ENCODE results near the gene KLF4.

KLF4 gene

DNA sequence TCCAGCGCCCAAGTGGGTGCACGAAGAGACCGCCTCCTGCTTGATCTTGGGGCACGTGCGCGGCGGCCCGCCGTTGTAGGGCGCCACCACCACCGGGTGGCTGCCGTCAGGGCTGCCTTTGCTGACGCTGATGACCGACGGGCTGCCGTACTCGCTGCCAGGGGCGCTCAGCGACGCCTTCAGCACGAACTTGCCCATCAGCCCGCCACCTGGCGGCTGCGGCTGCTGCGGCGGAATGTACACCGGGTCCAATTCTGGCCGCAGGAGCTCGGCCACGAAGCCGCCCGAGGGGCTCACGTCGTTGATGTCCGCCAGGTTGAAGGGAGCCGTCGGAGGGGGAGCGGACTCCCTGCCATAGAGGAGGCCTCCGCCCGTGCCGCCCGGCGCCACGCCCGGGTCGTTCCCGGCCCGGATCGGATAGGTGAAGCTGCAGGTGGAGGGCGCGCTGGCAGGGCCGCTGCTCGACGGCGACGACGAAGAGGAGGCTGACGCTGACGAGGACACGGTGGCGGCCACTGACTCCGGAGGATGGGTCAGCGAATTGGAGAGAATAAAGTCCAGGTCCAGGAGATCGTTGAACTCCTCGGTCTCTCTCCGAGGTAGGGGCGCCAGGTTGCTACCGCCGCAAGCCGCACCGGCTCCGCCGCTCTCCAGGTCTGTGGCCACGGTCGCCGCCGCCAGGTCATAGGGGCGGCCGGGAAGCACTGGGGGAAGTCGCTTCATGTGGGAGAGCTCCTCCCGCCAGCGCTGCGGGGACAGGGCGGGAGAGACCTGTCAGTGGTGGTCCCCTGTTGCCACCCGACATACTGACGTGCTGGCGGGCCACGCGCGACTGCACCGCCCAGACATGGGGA lies 1.8 kb downstream of the KLF4 start:
- peak; percentile 23 for DNase-seq (ENCODE audit: low read depth)

DNA sequence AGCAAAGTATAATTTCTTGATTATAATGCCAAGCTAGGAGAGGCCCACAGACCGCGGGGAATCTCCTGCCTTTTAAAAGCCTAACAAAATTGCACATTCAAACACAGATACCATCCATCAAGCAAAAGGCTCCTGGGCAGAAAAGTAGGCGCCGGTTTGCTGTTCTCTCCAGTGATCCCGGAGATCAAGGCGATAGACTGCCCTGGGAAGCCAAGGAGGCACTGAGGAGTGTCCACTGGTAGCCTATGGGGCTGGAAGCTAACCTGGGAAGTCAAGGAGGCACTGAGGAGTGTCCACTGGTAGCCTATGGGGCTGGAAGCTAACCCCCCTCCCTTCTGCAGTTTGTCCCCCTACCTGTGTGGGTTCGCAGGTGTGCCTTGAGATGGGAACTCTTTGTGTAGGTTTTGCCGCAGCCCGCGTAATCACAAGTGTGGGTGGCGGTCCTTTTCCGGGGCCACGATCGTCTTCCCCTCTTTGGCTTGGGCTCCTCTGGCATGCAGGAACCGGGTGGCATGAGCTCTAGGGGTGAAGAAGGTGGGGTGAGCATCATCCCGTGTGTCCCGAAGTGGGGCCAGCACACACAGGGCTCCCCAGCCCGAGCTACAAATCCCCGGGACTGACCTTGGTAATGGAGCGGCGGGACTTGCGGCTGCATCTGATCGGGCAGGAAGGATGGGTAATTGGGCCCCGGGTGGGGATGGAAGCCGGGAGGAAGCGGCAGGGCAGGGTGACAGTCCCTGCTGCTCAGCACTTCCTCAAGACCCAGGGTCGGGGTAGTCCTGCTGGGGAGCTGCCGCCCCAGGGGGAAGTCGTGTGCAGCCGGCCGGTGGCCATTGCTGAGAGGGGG lies 2.7 kb downstream of the KLF4 start:
- no peak for DNase-seq (ENCODE audit: low read depth)

DNA sequence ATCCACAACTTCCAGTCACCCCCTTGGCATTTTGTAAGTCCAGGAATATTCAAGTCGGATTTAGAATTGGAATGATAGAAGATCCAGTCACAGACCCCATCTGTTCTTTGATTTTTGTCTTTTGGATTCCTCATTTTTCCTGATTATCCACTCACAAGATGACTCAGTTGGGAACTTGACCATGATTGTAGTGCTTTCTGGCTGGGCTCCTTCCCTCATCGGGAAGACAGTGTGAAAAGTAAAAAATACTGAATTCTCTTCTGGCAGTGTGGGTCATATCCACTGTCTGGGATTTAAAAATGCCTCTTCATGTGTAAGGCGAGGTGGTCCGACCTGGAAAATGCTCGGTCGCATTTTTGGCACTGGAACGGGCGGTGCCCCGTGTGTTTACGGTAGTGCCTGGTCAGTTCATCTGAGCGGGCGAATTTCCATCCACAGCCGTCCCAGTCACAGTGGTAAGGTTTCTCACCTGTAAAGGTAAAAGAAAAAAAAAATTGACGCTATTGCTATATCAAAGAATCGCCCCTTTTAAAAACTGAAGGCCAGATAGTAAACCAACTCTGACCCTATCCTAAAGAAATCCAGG lies 4.0 kb downstream of the KLF4 start:
- DNase-seq (ENCODE audit: low read depth) = no peak

DNA sequence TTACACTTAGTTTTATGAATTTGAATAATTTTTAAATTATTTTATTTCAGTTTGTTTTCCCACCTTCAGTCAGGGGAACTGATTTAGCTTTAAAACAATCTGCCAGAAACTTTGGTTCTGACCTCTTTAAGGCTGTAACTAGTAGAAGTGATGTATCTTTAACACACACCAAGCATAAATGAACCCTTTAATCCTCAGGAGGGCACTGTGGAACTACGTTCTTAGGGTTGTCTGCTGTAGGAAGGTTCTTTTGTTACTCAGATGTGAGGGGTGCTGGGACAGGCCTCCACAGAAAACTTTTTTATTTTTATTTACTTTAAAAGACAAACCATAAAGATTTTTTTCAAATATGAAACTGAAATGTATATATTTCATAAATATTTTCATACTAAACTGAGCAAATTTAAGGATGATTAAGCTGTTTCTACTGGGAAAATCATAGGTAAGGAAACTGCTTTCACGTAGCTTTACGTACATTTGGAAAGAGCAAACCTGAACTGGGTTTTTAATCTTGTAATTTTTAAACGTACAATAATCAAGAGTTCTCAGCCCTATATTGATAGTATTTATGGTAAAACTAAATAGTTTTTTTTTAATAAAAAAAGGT lies 5.3 kb downstream of the KLF4 start:
- DNase-seq (ENCODE audit: low read depth) = peak; percentile 80

DNA sequence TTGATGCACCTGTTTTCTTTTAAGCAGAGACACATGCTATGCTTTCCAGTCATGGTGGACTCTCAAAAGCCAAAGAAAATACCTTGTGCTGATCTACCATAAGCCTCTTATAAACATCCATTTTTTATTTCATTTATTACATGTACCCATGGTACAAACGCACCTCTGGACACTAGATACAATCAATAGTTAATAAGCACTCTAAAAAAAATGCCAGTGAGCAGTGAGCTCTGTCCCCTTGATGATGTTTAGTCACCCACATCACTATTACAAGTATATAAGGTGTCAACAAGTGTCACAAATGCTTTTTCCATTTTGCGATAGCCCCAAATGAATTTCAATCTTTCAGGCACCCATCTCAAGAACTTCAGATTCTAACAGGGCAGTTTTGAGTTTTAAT lies 5.9 kb downstream of the KLF4 start:
- DNase-seq (ENCODE audit: low read depth) = no peak

DNA sequence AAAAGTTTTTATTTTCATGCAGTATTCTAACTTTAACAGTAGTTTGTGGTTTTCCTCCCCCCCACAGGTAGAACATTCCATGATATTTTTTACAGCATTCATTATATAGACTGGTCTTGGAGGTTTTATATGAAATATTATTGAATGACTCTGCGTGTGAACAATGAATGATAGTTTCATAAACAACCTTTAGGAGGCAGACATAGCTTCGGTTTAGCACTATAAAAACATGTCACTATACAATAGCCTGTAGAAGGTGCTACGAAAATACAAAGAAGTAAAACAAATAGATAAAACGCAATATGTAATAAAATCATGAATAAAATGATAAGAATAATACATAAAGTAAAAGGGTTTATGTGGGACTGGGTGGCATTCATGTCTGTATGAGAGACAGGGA lies 8.5 kb downstream of the KLF4 start:
- no peak for DNase-seq (ENCODE audit: low read depth)

DNA sequence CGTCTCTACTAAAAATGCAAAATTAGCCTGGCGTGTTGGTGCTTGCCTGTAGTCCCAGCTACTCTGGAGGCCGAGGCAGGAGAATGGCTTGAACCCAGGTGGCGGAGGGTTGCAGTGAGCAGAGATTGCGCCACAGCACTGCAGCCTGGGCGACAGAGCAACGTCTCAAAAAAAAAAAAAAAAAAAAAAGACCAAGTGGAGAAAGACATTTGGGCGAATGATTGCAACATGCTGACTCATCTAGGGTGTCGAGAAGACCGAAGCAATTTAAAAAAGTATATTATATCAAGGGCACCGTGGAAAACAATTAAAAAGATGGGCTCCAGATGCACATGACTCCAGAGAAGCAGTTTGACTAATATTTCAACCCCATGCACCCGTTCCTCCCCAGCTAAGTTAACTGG lies 9.2 kb downstream of the KLF4 start:
- DNase-seq (ENCODE audit: low read depth) = peak; percentile 78

DNA sequence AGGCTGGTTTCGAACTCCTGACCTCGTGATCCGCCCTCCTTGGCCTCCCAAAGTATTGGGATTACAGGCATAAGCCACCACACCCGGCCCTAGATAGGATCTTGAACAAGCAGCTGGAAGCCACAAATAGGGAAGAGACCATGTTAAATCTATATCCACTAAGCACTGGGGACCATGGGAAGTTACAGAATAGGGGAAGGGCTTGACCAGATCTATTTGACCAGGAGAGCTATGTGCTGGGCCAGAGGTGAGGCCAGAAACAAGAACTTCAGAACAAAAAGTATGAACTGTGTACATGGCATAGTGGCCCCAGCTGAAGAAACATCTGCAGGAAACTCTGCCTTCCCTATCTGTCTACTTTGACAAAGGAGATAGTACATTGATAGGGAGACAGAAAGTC lies 10.8 kb downstream of the KLF4 start:
- no peak for DNase-seq (ENCODE audit: low read depth)

DNA sequence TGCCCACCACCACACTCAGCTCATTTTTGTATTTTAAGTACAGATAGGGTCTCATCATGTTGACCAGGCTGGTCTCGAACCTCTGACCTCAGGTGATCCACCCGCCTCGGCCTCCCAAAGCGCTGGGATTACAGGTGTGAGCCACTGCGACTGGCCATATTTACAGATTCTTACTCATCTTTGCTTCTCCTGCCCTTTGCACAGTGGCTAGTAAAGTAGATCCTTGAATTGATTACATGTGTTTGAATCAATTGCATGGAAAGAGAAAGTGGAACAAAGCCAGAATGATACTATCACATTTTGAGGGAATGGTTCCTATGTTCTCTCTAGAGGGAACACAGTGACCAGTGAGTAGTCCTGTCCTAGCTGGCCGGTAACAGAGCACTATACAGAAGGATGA lies 15.4 kb downstream of the KLF4 start:
- DNase-seq (ENCODE audit: low read depth) = no peak

DNA sequence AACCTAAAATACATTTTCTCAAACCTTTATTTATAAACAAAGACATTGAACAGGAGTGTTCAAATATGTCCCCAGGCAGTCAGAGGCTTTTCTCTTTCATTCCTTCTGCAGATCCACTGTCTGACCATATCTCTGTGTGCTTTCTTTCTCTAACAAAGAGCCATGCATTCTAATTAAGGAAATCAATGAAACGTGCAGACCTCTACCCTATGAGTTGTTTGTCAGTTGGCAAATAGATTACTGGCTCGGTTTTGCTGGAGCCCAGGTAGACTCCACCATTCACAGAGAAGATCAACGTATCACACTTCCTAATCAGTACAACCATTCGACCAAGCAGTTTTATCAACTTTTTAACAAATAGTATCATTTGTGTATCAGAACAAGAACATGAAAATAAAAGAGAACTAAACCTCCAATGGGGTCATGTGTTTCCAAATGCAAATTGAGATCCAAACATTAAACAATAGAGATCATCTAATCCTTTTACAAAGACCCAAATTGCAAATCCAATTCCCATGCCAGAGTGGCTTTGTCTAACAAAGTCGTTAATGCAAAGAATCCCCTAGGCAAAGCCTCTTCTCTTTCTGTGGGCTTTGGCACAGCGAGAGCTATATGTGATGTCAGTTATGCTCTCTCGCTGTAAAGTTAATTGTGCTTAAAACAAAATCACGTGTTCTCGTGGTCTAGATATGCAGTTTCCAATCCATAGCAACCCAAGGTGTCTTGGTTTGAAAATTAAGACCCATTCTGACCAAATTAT lies 16.8 kb downstream of the KLF4 start:
- DNase-seq (ENCODE audit: low read depth) = no peak

DNA sequence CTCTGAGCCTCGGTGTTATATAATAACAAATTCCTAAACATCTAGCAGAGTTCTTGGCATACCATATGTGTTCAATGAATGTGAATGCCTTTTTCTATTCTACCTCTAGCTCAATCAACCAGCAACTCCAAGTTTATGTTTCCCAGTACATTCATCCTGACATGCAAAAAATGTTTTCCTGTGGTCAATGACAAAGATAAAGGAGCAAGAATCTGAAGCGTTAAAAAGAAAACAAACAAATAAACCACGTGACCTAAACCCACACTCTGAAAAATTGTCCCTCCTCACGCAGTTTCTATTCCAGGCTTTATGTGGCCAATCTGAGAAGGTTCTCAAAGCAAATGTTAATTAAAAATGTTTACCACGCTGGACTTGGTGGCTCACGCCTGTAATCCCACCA lies 18.0 kb downstream of the KLF4 start:
- peak; percentile 24 for DNase-seq (ENCODE audit: low read depth)

DNA sequence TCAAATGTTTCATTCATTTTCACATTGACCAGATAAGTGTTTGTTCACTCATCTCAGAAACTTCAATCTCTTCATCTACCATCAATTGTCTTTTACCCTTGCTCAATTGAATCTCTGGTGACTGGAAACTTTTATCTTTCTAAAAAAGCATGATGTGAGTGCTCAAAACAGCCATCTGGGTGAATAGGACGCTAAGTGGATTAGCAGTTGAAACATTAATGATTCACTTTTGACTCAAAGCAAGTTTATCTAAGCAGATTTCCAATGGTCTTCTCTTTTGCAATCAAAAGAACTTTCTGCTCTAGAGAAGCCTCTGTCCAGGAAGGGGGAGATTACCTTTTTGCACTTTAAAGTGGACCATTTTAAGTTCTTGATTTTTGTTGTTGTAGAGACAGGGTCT lies 22.2 kb downstream of the KLF4 start:
- peak; percentile 70 for DNase-seq (ENCODE audit: low read depth)

DNA sequence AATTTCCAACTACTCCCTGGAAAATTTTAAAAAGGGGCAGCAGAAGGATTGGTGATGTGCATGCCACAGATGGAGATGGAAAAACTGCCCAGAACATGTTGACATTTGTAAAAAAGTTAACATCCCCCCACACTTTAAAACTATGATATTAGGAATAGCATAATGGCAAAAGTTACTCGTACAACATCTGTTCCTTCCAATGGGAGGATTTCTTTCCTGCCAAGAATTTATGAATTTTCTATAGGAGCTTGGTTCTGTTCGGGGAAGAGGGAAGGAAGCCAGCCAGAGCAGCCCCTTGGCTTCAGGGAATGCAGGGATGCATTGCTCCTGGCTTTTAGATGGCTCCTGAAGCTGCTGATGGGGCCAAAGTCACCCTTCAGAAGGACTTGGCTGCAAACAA lies 22.7 kb downstream of the KLF4 start:
- no peak for DNase-seq (ENCODE audit: low read depth)

DNA sequence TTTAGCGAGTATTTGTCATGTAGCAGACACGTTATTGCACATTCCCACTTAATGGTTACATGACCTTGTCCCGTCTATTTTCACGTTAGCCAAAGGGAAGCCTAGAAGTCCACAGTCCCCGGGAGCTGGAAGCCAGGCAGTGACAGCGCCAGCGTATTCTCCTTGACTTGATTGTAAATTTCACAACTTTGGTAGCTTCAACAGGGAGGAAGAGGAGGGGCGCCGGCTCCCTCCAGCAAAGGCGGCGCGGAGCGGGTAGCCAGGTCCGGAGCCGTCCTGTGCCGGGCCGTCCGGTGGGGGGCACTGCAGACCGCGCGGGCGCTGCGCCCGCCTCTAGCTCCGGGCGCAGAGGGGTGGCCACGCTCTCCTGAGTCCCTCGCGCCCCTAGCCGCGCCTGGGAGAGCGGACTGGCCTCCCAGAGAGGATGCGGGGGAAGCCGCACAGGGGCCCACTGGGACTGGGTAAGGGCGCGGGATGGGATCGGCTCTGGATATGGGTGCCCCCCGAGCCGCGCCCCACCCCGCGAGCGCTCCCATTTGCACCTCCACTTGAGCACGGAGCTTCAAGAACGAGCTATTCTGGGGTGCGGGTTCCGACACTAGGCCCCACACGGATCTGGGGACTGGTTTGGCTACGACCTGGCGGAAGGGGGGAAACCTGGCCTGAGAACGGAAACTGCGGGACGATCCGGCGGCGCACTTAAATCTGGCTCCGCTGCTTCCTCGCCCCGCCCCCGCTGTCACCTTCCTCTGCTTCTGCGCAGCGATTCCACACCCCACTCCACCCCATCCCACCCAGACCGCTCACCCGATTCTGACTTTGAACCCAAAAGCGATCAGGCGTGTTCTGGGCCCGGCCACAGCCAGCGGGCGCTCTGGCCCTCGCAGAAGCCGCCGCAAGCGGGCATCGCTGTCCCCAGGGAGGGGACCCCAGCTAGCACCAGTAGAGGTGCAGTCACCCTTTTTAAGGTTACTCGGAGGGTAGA lies 23.8 kb downstream of the KLF4 start:
- DNase-seq (ENCODE audit: low read depth) = peak; percentile 36

DNA sequence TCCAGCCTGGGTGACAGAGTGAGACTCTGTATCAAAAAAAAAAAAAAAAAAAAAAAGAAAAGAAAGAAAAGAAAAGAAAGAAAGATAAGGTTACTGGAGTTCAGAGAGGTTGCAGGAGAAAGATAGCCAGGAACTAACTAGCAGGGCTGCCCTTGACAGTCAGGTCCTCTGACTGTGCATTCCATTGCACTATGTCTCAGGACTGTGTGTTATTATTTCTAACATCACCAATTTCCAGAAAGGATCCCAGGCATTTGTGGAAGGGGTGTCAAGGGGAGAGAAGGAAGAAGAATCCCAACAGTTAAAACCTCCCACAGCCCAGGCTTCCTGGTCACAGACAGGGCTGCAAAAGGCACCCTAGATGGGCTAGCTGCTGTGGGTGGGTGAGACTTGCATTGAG lies 25.1 kb downstream of the KLF4 start:
- no peak for DNase-seq (ENCODE audit: low read depth)

DNA sequence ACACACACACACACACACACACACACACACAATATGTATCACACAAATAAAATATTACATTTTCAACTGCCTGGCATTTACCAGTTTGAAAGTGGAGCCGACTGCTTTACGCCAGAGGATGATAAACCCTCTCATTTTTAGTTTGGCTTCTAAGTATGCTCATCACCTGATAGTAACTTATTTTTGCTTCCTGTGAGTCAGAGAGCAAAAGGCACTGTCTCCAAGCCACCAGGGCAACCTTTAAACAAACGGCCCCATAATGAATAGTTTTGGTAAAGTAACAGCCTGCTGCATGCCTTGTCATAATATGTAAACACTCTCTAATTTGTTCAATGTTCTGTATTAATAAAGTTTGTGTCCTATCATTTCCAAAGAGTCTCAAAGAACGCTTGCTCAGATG lies 26.9 kb downstream of the KLF4 start:
- DNase-seq (ENCODE audit: low read depth) = peak; percentile 31

DNA sequence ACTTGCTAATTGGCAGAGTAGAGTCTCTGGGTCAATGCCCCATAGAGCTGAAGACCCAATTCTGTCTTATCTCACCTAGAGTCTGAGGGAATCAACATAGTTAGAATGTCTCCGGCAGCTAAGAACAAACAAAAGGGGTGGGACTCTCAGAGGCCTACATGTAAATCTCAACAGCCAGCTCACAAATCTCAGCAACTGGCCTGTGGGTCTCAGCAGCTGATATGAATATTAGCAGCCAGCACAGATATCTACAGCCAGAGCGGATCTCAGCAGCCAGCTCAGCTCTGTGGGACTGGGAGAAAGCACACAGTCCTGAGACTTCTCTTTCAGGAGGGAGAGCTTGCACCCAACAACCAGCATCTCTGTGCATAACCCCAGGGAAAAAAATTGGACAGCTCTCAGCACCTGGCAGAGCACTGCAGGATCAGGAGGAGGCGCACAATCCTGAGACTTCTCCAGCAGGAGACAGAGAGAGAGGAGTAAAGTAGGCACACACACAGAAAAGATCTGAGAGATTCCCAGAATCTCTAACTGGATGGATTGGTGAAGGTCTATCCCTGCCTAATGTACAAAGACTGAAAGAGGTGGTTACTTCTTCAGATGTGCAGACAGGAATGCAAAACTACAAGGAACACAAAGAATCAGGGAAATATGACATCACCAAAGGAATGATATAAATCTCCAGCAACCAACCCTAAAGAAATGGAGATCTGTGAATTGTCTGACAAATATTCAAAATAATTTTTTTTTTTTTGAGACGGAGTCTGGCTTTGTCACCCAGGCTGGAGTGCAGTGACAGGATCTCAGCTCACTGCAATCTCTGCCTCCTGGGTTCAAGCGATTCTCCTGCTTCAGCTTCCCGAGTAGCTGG lies 29.2 kb downstream of the KLF4 start:
- DNase-seq (ENCODE audit: low read depth) = no peak

DNA sequence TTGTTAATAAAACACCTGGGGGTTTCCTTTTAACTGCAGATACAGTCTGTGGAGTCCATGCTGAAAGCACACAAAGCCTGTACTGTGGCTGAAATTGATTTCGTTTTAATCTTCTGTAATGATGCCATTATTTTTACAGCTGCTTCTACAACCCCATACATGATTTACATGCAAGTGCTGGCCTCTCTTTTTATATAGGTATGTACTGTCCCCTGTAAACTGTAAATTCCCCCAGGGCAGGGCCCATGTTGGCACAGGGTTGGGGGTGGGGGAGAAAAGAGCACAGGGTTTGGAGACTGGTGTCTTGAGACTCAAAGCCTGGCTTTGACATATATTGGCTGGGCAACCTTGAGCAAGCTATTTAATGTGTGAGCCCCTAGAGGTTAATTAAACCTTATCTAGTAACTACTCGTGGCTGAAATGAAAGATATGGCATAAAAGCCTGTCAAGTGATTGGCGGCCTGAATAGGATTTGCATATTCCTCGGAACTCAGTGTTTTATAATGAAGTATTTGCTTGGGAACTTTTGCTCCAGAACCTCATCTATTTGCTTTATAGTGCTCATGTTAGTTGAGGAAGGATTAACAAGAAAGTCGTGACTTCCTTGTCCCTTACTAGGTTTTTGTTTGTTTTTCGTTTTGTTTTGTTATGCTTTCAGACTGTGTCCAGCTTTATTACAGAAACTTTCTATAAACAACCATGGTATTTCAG lies 34.0 kb downstream of the KLF4 start:
- DNase-seq (ENCODE audit: low read depth) = no peak

DNA sequence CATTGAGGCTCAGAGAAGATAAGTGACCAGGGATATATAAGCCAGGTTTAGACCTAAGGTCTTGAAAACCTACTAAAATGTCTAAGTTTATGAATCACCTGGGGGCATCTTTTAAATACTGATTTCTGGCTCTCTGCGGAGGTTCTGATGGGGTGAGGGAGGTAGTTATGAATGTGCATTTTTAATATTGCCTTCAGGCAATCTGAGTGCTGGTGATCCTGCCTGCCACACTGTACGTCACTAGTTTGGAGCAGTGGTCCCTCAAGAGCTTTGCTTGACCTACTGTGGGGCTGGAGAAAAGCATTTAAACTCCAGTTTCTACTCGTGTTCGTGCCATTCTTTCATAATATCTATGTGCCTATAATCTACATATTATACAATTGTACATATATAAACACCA lies 36.1 kb downstream of the KLF4 start:
- no peak for DNase-seq (ENCODE audit: low read depth)
